ENCODE data around the gene GFOD1. TPM values are rescaled to one million over a fixed set of nuclear protein-coding genes. Genes with fewer than 3 reads are reported as not detected.
A peak's percentile ranks its signal among the peaks of the same experiment; 100 is the strongest.

The GFOD1 gene
- total RNA-seq, 1 donor from 2014 or later: 16.0 TPM

DNA sequence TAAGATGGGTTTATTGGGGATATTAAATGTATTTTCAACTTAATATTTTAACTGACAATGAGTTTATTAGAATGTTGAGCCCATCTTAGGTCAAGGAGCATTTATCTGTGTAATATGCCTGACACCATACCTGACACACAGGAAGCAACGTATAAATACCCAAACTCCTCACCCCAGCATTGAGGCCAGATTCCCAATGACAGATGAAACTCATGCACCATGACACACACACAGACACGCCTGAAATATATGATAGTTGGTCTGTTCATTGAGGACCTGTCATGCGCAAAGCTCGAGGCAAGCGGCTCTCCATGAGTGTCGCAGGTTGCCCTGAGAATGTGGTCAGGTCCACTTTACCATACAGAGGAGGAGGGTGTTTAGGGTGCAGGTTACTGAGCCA is 64.1 kb downstream of the GFOD1 start:
- DNase-seq: no peak

DNA sequence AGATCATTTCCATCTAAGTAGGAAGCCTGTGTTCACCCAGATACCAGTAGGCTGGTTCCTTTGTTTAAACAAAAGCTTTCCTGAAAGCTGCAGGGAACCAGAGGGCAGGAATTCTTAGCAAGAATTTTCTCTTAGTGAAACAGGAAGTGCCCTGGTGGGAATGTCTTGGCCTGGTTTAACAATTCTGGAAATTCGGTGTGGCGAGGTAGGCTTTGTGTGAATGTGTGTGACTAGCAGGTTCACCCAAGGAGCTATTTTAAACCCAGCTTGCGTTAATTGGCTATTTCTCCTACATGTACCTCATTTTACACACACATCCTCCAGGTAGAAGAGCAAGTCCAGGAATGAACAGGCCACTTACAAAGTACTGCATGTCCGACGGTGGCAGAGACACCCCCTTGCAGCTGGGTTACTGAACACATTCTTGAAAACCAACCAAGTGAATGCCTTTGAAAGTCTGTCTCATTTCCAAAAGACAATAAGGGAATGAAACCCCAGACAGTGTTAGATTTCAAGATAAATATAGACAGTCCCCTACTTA is 64.6 kb downstream of the GFOD1 start:
- no peak for DNase-seq

- DNase-seq: no peak
These were observed 65.9 kb downstream of the GFOD1 start for GRCh38 chr6:13421425-13422059.

DNA sequence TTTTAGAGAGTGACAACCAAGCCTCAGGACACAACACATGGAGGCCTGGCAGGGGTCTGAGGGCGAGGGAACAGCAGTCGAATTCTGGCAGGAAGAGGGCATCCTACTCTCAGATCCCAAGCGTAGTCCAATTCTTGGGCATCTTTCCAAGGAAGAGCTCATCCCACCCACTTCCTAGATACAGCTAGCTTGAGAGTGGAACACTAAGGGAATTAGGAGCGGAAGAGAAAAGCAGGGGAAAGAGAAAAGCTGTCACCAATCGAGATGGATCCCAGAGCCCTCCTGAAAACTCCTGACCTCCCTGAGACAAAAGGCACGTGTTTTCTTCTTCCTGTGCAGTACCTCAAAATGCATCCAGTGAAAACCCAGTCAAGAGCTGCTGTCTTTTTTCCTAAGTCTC is 67.1 kb downstream of the GFOD1 start:
- DNase-seq: peak; percentile 76

DNA sequence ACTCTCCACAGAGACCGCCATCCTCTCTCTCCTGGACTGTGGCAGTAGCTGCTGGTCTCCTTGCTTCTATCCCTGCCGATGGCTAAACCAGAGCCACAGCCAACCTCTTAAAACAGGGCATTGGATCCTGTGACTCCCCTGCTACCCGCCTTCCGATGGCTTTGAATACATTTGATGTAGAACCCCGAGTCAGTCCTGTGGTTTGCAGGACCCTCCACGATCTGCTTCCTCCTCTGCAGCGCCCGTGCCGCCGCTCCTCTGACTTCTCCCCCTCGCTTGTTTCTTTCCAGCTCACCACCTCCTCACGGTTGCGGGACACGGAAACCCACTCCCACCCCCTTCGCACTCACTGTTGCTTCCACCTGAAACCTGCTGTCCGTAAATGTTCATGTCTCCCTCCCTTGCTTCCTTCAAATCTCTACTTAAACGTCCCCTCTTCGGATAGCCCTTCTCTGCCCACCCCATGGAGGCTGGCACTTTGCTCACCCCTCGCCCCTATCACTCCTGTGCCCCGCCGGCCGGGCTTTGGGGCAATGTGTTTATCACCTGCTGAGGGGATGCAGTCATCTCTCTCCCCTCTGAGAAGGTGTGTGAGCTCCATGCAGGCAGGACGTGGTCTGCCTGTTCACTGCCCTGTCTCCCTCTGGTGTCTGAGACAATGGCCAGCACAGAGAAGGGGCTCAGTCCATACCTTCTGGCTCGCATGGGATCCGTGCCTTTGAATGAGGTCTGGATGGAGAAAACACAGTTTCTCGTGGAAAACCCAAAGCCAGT is 67.8 kb downstream of the GFOD1 start:
- DNase-seq: no peak

GRCh38 chr6:13418844-13419243 is 68.6 kb downstream of the GFOD1 start:
- DNase-seq: no peak

- DNase-seq: no peak
These were observed 69.4 kb downstream of the GFOD1 start for GRCh38 chr6:13417954-13418353.

- DNase-seq: no peak
These were observed 70.0 kb downstream of the GFOD1 start for GRCh38 chr6:13417431-13417830.

DNA sequence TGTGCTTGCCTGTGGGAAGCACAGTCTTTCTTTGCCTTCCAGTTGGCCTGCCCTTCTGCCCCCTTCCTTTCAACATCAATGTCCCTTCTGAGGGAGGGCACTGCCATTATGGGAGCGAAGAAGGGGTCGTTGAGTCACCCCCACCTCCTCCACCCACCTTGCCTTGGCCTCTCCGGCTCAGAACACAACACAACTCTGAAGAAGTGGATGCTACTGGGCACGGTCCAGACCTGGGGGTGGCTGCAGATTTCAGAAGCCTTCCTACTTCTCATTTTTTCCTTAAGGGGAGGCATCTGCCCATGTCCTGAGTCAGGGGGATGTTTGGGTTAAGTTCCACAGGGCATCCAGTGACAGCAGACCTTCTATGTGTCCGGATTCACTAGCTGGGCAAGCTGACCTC is 72.1 kb downstream of the GFOD1 start:
- no peak for DNase-seq

DNA sequence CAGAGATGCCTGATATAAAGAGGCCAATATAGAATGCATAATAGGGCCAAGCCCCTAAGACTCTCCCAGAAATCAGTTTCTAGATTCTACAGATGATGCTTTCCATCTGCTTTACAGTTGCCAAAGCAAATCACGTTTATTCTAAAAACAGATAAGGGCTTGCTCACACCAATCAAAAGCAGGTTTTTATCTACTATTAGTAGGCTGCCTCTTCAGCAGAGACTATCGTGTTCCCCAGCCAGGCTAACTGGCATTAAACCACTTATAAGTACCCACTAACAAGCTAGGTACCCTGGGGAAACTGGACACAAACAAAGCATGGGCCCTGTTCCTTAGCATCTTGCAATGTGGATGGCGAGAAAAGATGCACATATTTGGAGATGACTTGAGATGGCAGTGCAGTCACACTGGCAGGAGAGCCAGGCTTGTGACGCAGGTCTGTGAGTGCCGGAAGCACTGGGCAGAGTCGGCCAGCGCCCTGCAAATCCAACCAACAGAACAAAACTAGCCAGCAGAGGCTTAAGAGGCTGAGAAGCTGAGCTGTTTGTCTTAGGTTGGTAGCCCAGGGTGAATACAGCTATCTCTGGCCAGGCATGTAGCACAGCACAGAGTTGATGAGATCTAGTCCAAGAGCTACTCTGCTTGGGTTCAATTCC is 73.4 kb downstream of the GFOD1 start:
- no peak for DNase-seq

- no peak for DNase-seq
These were observed 73.9 kb downstream of the GFOD1 start for GRCh38 chr6:13413466-13413862.

DNA sequence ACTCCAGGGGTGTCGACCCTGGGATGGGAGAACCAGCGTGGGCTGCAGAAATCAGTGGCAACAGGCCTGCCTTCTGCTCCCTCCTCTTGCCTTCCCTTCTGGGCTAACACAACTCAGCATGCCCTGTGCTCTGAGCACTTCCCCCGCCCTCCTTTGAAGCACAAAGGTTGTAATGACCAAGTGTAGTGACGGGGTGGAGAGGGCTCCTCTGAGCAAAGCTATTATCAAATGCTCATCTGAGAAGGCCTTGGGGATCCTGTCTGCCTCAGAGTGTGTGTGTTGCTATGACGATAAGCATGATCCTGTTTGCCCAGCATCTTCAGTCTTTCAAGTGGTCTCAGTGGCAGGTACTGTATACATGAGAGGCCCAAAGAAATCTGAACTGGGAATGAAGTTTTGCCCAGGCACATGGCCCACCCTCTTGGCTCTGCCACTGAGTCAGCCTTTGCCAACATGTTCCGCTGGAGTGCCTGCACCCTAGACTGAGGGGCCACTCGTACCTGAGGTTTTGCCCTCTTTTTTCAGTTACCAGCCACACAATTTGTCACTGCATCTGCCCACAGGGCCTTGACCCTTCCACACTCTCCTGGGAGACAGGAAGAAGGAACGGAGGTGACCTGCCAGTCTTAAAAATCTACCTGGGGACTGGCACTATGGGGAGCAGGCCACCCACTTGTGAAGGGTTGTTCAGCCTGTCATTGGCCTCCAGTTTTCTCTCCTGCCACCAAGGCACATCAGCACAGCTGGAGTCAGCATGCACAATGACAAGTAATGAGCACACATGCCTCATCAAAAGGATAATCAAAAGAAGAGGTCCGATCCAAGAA is 74.5 kb downstream of the GFOD1 start:
- no peak for DNase-seq

DNA sequence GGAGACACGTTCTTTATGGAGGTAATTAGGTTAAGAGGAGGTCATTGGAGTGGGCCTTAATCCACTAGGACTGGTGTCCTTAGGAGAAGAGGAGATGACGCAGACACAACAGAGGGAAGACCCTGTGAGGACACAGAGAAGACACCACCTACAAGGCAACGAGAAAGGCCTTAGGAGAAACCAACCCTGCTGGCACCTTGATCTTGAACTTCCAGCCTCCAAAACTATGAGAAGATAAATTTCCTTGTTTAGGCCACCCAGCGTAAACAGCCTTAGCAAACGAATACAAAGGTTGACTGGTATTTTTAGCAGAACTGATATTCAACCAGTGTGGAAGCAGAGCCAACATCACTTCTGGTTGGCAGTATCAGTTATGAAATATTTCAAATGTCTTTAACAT is 75.2 kb downstream of the GFOD1 start:
- no peak for DNase-seq

GRCh38 chr6:13411484-13411883 is 75.9 kb downstream of the GFOD1 start:
- no peak for DNase-seq

GRCh38 chr6:13409991-13410390 is 77.4 kb downstream of the GFOD1 start:
- no peak for DNase-seq

- DNase-seq: no peak
These were observed 79.4 kb downstream of the GFOD1 start for GRCh38 chr6:13407709-13408695.

DNA sequence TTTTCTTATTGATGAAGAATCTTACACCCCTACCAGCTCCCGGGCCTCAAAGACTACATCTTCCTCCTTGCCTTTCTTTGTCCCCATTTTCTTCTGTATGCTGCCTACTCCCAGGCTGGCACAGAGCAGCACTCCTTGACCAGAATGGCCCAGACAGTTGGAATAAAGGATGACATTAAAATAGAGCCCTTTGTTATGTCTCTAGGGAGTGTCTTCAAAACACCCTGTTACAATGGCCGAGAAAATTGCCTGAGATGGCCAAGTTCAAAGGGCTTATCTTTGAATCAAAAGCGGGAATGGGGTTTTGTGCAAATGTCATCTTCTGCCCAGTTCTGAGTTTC is 80.1 kb downstream of the GFOD1 start:
- DNase-seq: no peak

DNA sequence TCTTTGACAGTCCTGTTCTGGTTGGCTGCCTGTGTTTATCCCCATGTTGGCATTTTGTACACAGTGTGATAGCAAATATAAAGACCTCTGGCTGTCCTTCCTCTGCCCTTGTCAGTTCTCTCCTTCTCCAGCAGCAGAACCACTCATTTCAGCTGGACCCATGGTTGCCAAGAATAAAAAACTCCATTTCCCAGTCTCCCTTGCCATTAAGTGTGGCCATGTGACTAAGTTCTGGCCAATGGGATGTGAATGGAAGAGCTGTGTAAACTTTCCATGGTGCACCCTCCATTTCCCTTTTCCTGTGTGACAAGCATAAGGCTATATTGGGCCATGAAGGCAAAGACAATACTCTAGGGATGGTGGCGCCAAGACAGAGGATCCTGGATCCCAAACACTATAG is 80.6 kb downstream of the GFOD1 start:
- no peak for DNase-seq

- peak; percentile 55 for DNase-seq
These were observed 81.4 kb downstream of the GFOD1 start for GRCh38 chr6:13405961-13406477.

DNA sequence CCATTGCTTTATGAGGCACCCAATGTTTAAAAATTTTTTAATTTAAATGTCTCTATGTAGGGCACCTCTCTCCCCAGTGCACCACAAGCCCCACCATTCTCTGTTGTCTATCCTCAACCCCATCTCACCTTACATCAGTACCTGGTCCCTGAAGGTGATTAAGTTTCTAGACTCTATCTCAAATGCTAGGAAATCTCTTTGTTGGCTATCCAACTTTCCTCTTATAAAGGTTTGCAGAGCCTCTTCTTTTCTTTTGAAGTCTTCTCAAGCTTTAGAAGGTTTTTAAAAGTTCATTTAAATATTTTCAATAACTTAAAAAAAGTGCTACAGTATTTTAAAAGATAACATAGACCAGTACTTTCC is 82.5 kb downstream of the GFOD1 start:
- DNase-seq: no peak

All from tongue (tissue), 2 donors.